MM.1S (cell line): ENCODE measurements around the gene RXFP1.

ENCODE experiments used
- EZH2 ChIP-seq: fragments of 300-600 bp; sonication (generic); optimal IDR thresholded peaks from 2 replicates; pipeline ENCODE3; 2017; ENCODE audit warnings: low read depth, mild to moderate bottlenecking, antibody characterized with exemption, low read length, mixed read lengths
- EZH2phosphoT487 ChIP-seq: fragments of 300-600 bp; sonication (generic); IDR thresholded peaks from 2 replicates; pipeline ENCODE4 v1.6.1; 2018; ENCODE audit warnings: antibody characterized with exemption, low read length
- TF ChIP-seq, protein P1 (sequence below): fragments of 300-600 bp; sonication (generic); IDR thresholded peaks from 2 replicates; pipeline ENCODE4 v1.5.1; 2016; ENCODE audit warnings: antibody characterized with exemption, low read length, mixed read lengths

DNA sequence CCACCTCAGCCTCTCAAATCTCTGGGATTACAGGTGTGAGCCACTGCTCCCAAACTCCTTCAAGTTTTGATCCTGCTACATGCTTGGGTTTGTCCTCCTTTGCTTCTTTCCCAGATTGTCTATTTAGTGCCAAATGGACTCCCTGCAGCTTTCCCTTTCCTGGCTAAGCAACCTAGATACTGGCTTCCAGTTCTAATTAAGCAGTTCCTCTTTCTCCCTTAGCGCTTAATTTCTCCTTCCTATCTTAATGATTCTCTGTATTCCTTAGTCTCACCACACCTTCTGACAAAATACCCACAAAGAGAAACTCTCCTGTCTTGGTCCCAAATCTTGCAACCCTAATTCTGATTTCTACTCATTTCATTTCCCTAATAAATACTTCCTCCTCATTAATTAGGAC, 7.8 kb downstream of the RXFP1 start:
- TF ChIP-seq EZH2phosphoT487 (no peak), EZH2 (no peak)
- TF ChIP-seq, protein P1, sequence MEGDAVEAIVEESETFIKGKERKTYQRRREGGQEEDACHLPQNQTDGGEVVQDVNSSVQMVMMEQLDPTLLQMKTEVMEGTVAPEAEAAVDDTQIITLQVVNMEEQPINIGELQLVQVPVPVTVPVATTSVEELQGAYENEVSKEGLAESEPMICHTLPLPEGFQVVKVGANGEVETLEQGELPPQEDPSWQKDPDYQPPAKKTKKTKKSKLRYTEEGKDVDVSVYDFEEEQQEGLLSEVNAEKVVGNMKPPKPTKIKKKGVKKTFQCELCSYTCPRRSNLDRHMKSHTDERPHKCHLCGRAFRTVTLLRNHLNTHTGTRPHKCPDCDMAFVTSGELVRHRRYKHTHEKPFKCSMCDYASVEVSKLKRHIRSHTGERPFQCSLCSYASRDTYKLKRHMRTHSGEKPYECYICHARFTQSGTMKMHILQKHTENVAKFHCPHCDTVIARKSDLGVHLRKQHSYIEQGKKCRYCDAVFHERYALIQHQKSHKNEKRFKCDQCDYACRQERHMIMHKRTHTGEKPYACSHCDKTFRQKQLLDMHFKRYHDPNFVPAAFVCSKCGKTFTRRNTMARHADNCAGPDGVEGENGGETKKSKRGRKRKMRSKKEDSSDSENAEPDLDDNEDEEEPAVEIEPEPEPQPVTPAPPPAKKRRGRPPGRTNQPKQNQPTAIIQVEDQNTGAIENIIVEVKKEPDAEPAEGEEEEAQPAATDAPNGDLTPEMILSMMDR, result no peak
